AG04449 (cell line): ENCODE results near the gene NT5C3B.

Source experiments
- CTCF ChIA-PET: fragments of 350-600 bp; formaldehyde crosslinking; extraction: SDS; loops from one replicate; lab custom pipeline; 2021; ENCODE audit warnings: antibody characterized with exemption; lab: Yijun Ruan, JAX
- POLR2A ChIA-PET: fragments of 400-600, 350-600 bp; formaldehyde crosslinking; extraction: SDS; loops from one replicate; lab custom pipeline; 2020; ENCODE audit warnings: antibody characterized with exemption, inconsistent platforms; lab: Yijun Ruan, JAX
- DNase-seq: peaks from one replicate; pipeline ENCODE4 v3.0.0-alpha.2; 2010; ENCODE audit warnings: low read depth, low spot score
- H3K4me3 ChIP-seq: 2 replicates; pipeline ENCODE4 v1.5.1; 2011; ENCODE audit warnings: low read depth, mild to moderate bottlenecking, control low read depth, low read length
- TF ChIP-seq, protein P1 (sequence below): IDR thresholded peaks from one replicate; pipeline ENCODE4 v1.5.1; 2011; ENCODE audit warnings: mild to moderate bottlenecking, moderate library complexity, low read length, control low read depth, inconsistent platforms; ENCODE audit not compliant: insufficient read depth; ENCODE audit errors: missing control alignments

The NT5C3B gene

DNA sequence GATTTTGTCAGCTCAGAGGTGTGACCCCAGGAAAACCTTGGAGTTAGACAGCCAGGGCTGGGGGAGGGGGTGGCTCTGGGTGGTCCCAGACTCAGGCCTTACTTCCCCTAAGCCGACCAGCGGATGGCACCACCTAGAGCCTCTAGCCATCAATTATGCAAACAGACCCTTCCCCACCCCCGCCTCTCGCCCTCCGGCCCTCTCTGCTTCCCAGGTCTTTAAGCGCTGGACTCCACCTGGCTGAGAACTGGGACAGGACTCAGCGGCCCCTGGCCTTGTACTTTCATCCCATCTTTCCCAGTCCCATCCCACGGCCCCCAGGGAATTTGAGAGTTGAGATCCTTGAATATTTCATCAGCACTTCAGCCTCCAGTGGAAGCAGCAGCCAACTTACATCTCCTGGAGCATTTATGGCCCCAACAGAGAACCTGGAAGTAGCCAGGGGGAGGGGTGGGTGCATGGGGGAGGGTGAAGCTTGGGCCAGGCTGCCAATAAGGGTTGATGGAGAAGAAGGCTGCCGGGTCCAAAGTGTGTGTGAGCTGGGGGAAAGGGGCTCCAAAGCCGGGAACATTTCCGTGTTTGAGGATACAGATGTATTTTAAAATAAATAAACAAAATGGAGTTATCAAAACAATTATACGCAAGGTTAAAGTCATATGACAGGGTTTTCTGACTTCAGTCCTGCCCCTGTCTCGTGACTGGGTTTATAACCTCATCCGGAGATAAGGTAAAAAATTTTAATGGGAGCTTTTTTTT, 42.1 kb downstream of the NT5C3B start:
- DNase-seq: no peak
- POLR2A ChIA-PET: interaction anchor here (0.6 kb wide), 1 partner anchor 21 kb away, joined by 3 read pairs; no protein-coding TSS in a partner anchor
- CTCF ChIA-PET: interaction anchor here (2.2 to 11.3 kb wide), 3 partner anchors 8 to 58 kb away, joined by 11 to 189 read pairs (median 21); partner anchors contain the start of genes HAP1 and JUP
- no peak overlapping the region for H3K4me3 ChIP-seq
- TF ChIP-seq, protein P1, sequence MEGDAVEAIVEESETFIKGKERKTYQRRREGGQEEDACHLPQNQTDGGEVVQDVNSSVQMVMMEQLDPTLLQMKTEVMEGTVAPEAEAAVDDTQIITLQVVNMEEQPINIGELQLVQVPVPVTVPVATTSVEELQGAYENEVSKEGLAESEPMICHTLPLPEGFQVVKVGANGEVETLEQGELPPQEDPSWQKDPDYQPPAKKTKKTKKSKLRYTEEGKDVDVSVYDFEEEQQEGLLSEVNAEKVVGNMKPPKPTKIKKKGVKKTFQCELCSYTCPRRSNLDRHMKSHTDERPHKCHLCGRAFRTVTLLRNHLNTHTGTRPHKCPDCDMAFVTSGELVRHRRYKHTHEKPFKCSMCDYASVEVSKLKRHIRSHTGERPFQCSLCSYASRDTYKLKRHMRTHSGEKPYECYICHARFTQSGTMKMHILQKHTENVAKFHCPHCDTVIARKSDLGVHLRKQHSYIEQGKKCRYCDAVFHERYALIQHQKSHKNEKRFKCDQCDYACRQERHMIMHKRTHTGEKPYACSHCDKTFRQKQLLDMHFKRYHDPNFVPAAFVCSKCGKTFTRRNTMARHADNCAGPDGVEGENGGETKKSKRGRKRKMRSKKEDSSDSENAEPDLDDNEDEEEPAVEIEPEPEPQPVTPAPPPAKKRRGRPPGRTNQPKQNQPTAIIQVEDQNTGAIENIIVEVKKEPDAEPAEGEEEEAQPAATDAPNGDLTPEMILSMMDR: no peak

DNA sequence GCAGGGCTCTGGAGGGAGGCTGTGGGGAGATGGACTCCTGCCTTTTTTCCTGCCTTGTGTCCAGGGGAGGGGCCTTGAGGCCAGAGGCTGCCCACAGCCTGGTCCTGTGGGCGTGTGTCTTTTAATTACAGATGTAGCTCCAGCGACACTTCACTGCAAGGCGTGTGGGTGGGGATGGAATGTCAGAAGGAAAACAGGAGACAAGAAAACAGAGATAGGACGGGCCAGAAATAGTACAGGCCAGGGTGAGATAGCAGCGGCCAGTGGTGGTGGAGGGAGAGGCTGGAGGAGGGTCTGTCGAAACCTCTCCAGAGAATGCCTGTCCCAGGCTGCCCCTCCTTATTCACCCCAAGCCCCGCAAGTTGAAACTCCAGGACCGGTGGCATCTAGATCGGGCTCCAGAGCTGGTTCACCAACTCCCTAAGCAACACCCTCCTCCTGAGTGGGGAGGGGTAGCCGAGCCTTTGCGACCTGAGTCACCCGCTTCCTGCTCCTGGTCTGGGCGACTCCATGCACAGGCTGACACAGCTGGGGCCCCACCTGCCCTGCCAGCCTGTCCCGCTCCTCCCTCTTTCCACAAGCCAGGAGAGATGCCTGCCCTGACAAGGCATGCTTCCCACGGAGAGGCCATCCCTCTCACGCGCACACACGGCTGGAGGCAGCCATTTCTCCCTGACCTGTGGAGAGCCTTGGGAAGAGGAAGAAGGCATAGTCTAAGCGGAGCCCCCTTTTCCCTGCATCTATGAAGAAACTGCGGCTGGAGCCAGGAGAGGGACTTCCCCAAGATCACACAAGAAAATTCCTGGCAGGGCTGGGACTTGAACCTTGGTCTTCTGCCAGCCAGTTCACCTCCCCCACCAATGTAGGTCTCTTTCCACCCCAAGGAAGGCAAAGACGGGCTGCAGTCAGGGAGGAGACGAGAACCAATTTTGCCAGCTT, 42.9 kb downstream of the NT5C3B start:
- POLR2A ChIA-PET: interaction anchor here (0.6 kb wide), 1 partner anchor 20 kb away, joined by 3 read pairs; no protein-coding TSS in a partner anchor
- H3K4me3 ChIP-seq: no peak overlapping the region
- TF ChIP-seq, protein P1: no peak
- DNase-seq: no peak
- CTCF ChIA-PET: interaction anchor here (1.4 to 11.3 kb wide), 4 partner anchors 7 to 57 kb away, joined by 3 to 189 read pairs (median 16); partner anchors contain the start of genes HAP1 and JUP

DNA sequence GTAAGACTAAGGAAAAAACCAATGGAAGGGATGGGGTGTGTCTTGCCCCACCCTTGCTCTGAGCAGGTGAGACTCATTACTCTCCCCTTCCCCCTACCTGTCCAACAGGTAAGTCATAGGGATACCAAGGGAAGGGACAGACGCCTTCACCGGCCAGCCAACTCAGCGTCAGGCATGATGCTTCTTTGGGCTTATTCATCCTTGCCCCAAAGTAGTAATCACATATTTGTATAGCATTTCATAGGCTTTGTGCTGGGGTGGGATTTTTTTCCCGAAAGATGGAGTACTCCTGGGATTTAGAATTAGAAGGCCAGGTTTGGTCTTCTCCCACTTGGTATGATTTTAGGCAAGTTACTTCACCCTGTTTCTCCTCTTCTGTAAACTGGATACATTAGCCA, 49.0 kb downstream of the NT5C3B start:
- DNase-seq: no peak
- H3K4me3 ChIP-seq: peak overlapping the region; percentile 20
- TF ChIP-seq, protein P1: no peak
- ChIA-PET CTCF (interaction anchor here (0.8 to 4.4 kb wide), 12 partner anchors 8 to 73 kb away, joined by 3 to 52 read pairs (median 10); no protein-coding TSS in a partner anchor), POLR2A (interaction anchor here (0.7 to 2.2 kb wide), 5 partner anchors 10 to 99 kb away, joined by 3 to 12 read pairs (median 4); partner anchors contain the start of genes EIF1 and HAP1)

DNA sequence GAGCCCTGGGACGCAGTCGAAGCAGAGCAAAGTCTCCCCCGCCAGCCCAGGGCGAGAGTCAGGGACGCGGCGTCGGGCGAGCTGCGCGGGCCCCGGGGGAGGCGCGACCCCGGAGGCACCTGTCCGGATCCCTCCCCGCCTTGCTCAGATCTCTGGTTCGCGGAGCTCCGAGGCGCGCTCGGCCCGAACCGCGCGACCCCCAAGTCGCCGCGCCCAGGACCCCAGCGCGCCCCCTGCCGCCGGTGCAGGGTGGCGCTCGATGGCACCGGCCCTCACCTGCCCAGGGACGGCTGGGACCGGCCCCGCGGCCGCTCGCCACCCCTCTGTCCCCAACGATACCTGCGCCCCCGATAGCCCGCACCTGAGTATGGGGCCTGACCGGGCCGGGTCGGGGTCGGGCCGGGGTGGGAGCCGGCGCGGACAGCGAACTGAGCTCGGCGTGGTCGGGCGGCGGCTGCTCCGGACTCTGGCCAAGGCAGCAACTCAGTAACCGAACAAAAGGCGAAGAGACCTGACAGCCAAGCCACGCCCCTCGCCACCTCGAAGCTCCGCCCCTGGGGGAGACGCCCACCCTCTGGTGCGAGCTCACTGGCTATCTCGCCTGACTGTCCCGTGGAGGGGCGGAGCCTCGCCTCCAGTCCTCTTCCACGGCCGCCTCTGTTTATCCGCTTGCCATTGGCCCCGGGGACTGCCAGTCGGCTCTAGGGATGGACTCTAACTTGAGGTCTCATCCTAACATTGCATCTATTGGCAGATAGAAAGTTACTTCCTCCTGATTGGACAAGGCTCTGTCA, 49.6 kb downstream of the NT5C3B start, which contains the start of gene JUP:
Gene JUP (minus strand): TSS at position 485 of the 794 bp plus-strand sequence. CDS start 14,857 bp downstream, outside the sequence.
- DNase-seq: peak; percentile 89
- TF ChIP-seq, protein P1: peak; percentile 37
- peak within 1 kb of the TSS; percentile 61 for H3K4me3 ChIP-seq
- ChIA-PET POLR2A (interaction anchor here (0.7 to 2.2 kb wide), 5 partner anchors 9 to 98 kb away, joined by 3 to 12 read pairs (median 4); partner anchors contain the start of genes EIF1 and HAP1), CTCF (interaction anchor here (0.7 to 3.5 kb wide), 16 partner anchors 8 to 173 kb away, joined by 3 to 52 read pairs (median 5); no protein-coding TSS in a partner anchor)

DNA sequence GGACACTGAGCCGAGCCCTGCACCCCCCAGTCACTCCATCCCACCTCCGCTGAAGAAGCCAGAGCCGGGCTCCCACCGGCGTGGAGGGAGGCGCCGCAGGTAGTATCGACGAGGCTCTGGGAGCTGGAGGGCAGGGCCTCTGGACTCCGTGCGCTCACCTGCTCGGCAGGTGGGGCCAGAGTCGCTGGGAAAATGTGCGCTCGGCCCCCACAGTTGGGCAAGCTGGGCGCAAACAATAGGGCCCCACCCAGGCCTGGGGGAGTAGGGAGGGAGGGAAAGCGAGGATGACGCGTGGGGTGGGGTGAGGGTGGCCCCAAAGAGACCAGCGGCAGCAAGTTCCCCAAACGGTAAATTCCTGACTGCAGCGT, 50.2 kb downstream of the NT5C3B start:
- peak overlapping the region; percentile 61 for H3K4me3 ChIP-seq
- TF ChIP-seq, protein P1: no peak
- CTCF ChIA-PET: interaction anchor here (0.7 to 3.5 kb wide), 14 partner anchors 9 to 173 kb away, joined by 3 to 52 read pairs (median 6); no protein-coding TSS in a partner anchor
- POLR2A ChIA-PET: interaction anchor here (1.1 to 2.2 kb wide), 3 partner anchors 9 to 97 kb away, joined by 3 to 12 read pairs (median 4); partner anchors contain the start of gene EIF1
- DNase-seq: no peak
